H4 (cell line): ENCODE data around the gene HOXC4. TPM values are rescaled to one million over a fixed set of nuclear protein-coding genes. Genes with fewer than 3 reads are reported as not detected.
A peak's percentile ranks its signal among the peaks of the same experiment; 100 is the strongest.

ENCODE experiments used
- DNase-seq: peaks from one replicate; pipeline ENCODE4 v3.0.0-alpha.2; 2015; ENCODE audit warnings: low spot score
- total RNA-seq: library from RNA; depleted of rRNA; stranded (reverse); fragments of >200 nt; shearing (Covaris generic); gene quantifications from 2 replicates; pipeline ENCODE4 v1.2.3, GENCODE V29; 2014

The HOXC4 gene
- total RNA-seq, 1 experiment from 2014 or later: 1.9 TPM

DNA sequence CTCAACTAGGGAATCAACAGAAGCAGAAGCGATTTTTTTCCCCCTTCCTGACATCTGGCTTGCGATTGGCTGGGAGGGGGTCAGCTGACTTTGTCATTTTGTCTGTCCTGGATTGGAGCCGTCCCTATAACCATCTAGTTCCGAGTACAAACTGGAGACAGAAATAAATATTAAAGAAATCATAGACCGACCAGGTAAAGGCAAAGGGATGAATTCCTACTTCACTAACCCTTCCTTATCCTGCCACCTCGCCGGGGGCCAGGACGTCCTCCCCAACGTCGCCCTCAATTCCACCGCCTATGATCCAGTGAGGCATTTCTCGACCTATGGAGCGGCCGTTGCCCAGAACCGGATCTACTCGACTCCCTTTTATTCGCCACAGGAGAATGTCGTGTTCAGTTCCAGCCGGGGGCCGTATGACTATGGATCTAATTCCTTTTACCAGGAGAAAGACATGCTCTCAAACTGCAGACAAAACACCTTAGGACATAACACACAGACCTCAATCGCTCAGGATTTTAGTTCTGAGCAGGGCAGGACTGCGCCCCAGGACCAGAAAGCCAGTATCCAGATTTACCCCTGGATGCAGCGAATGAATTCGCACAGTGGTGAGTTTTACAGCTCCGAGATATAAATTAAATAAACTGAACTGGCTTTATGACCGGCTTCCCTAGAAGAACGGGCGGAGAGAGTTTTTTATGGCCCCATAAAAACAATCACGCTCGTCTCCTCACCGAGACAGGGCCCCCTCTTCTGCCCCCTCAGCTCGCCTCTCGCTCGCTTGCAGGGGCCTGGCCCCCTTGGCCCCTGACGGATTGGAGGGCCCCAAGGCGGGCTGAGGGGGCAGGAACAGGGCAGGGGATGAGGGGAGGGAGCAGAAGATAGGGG lies 25.1 kb upstream of the HOXC4 start, which contains the start of gene HOXC6:
Gene HOXC6, plus strand, starts transcription at position 127 of the 888 bp plus-strand sequence. Its CDS starts 82 bp downstream, at position 209.
- DNase-seq: no peak

DNA sequence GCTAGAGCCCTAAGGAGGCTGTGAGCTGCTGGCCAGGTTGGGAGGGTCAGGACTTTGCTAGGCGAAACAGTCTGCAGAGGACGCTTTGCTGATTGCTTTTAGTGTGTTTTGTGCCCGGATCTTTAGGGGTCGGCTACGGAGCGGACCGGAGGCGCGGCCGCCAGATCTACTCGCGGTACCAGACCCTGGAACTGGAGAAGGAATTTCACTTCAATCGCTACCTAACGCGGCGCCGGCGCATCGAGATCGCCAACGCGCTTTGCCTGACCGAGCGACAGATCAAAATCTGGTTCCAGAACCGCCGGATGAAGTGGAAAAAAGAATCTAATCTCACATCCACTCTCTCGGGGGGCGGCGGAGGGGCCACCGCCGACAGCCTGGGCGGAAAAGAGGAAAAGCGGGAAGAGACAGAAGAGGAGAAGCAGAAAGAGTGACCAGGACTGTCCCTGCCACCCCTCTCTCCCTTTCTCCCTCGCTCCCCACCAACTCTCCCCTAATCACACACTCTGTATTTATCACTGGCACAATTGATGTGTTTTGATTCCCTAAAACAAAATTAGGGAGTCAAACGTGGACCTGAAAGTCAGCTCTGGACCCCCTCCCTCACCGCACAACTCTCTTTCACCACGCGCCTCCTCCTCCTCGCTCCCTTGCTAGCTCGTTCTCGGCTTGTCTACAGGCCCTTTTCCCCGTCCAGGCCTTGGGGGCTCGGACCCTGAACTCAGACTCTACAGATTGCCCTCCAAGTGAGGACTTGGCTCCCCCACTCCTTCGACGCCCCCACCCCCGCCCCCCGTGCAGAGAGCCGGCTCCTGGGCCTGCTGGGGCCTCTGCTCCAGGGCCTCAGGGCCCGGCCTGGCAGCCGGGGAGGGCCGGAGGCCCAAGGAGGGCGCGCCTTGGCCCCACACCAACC lies 23.9 kb upstream of the HOXC4 start:
- no peak for DNase-seq

DNA sequence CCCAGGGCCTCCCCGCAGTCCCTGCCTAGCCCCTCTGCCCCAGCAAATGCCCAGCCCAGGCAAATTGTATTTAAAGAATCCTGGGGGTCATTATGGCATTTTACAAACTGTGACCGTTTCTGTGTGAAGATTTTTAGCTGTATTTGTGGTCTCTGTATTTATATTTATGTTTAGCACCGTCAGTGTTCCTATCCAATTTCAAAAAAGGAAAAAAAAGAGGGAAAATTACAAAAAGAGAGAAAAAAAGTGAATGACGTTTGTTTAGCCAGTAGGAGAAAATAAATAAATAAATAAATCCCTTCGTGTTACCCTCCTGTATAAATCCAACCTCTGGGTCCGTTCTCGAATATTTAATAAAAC lies 23.2 kb upstream of the HOXC4 start:
- DNase-seq: no peak

DNA sequence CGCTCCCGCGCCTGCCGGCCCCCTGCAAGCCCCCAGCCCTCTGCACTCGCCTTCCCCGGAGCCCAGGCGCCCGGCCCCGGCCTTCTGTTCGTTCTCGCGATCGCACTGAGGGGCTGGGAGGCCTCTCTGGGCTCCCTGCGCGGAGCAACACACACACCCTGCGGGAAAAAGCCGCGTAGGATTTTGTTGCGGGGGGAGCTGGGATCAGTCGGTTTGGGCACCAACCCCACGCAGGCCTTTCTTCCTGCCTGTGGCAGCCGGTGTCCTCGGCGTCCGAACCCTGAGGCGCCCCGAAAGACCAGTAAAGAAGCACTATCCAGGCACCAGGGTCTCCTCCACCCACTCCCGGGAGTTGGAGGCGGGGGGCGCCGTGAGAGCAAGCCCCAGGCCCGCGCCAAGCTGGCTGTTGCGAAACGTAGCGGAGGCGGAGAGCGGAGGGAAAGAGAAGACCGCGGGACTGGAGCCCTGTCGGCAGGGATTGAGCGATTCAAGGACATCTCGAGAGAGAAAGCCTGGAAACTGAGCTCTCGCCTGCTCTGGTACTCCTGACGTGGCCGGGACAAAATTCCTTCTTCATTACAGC lies 22.7 kb upstream of the HOXC4 start:
- no peak for DNase-seq

DNA sequence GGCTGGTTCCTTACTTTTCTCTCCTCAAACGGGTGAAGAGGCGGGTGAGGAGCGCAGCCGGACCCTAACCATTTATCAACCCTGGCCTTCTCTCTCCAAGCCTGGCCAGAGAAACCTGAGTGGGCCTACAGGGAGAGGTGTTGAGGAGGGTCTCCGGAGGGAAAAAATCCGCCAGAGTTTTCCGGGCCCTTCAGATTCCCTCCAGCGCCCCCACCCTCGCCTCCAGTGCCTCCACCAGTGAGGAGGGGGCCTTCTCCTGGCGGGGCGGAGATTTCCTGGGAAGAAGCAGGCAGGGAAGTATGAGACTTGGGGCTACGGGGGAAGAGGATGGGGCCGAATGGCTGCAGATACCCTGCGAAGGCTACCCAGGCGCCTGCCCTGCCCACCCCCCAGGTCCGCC lies 22.2 kb upstream of the HOXC4 start:
- no peak for DNase-seq

DNA sequence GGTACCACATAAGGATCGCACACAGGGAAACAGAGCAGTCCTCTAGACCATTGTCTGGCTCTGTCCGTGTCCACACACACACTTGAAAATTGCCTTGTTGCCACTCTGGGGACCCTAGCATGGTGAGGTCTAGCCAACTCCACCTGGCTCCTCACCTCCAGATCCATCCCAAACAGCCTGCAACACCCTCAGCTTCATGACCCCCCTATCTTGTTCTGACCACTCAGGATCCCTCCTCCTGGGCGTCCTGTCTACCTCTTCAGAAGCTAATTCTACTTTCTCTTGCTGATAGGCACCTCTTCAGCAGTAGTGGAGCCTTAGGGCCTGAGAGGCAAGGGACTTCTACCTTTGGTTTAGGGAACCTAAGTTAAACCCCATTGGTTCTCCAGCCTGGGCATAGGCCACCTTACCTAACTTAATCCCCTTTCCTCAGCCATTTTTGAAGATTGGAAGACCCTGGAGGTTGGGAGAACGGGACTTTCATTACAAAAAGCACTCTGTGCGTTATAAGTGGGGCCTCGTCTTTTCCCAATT lies 21.5 kb upstream of the HOXC4 start:
- DNase-seq: no peak

DNA sequence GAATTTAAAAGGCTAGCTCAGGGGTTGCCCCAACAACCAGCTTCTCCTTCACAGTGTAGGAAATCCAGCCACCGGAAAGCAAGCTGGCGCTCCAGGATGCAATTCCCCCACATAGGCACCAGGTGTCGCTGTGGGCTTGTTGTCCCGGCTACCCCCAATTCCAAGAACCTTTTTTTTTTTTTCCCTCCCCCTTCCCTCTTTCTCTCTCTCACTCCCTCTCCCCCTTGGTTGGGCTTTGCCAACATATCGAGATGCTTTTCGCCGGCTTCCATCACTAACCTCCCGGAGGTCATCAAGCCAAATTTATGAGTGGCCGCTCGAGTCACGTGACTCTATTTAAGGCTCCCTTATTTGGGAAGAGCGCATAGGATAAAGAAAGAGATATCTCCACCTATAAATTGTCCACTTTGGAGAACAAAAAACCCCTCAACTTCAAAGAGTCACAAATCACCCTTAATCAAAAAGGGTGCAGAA lies 21.0 kb upstream of the HOXC4 start, which contains the start of gene HOXC5:
Gene HOXC5, plus strand, starts transcription at position 424 of the 474 bp plus-strand sequence. CDS start 73 bp downstream, outside the sequence.
- no peak for DNase-seq

DNA sequence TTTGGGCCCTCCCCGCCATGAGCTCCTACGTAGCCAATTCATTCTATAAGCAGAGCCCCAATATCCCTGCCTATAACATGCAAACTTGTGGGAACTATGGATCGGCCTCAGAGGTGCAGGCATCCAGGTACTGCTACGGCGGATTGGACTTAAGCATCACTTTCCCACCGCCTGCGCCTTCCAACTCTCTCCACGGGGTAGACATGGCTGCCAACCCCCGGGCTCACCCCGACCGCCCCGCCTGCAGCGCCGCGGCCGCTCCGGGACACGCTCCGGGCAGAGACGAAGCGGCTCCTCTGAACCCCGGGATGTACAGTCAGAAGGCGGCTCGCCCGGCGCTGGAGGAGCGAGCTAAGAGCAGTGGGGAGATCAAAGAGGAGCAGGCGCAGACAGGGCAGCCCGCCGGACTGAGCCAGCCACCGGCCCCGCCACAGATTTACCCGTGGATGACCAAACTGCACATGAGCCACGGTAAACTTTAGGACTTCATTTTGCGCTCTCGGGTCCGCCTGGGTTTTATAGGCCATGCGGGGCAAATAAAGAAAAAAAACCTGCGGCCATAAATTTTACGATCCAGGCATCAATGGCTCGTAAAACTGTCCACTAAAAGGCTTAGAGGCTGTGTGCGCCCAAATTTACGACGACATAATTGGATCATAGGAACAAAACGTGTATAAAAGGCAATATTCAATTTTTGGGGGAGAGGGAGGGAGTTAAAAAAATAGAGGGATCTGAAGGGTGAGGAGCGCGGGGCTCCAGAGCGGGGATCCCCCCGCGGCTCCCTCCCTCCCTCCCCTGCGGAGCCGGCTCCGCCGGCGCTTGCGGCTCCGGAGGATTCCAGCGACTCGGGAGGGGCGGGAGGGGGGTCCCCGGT lies 20.3 kb upstream of the HOXC4 start:
- DNase-seq: no peak

DNA sequence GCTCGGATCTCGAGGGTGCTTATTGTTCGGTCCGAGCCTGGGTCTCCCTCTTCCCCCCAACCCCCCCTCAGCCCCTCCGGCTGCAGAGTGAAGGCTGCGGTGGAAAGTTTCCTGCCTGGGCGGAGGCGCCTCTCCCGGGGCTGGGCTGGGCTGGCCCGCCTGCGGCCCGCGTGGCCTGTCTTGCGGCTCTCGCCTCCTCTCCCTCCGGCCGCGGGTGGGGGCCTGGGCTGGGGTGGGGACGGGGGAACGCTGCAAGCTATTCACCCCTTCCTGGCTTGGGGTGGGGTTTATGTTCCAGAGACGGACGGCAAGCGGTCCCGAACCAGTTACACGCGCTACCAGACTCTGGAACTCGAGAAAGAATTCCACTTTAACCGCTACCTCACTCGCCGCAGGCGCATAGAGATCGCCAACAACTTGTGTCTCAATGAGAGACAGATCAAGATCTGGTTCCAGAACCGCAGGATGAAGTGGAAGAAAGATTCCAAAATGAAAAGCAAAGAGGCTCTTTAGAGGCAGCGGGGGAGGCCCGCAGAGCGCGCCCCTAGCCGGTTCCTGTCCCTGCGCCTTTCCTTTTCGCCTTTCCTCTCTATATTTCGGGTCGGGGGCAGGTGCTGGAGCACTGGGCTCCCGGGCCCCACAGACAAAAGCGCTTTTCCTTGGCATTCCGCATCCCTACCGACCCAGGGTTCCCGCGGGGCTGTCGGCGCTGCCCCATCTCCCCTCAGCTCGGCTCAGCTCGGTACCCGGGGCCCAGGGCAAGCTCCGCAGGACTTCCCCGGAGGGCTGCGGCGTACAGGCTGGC lies 19.5 kb upstream of the HOXC4 start:
- no peak for DNase-seq

DNA sequence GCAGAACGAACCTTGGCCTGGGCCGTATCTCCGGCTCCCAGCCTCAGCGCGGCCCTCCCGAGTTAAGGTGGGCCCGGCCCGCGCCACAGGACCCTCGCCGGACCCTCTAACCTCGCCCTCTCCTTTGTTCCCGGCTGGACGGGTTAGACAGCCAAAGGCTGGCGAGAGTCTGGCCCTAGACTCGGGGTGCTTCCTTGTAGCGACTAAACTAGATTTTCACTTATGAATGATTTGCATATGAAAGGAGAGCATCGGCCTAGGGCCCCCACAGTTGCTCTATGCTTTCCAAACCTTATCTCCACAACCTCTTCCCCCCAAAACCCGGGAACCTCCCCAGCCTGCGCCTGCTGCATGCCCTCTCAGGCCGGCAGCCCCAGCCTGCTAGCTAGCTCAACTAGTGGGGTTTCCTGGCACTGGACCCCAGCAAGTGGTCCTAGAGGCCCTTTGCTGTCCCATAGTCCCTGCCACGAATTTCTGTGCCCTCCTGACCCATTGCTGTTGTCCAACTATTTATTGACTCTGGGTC lies 18.8 kb upstream of the HOXC4 start:
- no peak for DNase-seq

DNA sequence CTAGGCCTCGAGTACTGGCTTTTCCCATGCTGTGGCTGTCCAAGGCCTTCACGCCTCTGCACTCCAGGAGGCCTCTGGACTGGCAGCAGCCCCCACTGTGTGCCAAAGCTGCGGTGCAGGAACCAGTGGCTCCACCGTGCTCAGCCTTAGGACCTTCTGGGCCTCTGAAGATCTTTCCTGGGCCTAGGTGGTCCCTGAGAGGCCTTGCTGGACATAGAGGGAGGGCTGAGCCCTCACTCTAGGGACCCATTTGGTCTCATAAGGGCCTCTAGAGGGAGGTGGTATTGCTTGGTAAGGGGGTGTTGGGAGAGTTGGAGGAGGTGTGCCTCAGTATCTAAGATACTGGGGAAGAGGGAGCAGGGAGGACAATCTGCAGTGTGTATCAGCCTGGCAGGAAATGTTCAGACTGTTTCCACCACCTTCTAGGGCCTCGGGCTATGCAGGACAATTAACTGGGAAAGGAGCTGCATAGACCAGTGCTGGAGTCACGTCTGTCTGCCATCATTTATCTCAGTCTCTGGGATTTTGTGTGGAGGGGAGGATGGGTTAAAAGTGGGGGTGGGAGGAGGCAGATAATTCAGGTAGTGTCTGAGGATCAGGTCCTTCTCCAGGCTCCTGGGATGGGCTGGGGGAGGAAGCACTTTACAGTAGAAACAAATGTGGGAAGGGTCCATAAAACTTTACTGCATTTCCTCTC lies 17.9 kb upstream of the HOXC4 start:
- DNase-seq: no peak

DNA sequence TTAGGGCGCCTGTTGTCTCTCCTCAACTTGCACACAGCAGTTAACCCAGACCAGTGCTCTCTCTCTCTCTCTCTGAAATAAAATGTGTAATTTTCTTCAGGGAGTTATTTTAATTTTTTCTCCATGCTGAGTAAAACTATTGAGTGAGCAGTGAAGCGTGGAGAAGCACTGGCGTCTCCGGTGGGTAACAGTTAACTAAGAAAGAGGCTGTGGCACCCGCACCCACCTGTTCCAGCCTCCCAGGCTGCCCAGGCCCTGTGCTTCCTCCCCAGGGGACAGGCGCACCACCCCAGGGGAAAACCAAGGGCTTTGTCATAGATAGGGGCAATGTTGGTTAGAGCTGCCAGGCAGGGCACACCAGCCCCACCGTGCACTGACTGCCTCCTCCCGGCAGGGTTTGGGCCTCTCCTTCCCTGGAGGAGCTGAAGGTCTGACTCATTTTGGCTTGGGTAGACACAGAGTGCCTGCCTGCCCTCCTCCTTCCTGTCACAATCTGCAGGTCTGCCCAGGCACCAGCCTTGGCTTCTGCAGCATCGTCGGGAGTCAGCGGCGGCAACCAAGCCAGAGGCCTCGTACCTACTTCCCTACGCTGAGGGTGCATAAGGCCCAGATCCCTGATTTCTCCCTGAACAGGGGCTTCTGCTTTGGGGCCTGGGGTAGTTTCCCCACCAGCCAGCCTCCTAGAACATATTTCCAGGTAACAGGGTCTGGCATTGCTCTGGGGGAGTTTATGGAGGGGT lies 16.8 kb upstream of the HOXC4 start:
- DNase-seq: peak; percentile 45

DNA sequence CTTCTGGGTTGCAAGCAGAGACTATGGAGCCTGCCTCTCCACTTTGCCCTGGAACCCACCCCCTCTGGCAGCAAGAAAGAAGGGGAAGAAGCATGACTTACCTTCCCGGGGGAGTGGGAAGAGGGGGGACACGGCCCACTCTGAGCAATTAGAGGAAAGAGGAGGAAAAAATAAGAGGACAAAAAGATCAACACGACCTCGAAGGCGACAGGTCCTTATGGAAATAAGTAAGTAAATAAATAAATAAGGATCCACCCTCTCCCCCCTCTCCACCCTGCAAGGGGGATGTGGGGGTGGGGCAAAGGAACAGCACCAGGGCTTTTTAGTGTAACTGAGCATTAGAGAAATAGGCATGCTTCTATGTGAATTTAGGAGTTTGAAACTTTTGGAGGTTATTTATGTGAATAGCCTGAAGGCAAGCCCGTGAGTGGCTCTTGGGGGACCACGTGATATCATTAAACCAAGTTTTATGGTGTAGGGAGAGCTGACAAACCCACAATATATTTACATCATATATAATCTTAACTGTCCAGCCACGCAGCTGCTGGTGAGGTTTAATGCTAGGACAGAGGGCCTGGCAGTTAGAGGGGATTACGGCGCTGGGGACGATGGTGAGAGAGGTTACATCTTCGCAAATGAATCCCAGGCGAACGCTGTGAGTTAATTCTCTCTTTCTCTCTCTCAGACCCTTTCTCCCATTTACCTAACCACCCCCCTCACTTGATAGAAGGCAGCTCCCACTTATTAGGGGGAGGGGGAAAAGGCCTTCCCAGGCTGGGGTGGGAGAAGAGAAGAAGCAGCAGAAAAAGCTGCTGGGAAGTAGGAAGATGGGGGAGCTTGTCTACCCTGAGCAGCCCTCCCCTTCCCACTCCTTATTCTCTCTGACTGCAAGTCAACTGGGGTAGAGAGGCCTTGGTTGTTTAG lies 16.0 kb upstream of the HOXC4 start:
- no peak for DNase-seq

DNA sequence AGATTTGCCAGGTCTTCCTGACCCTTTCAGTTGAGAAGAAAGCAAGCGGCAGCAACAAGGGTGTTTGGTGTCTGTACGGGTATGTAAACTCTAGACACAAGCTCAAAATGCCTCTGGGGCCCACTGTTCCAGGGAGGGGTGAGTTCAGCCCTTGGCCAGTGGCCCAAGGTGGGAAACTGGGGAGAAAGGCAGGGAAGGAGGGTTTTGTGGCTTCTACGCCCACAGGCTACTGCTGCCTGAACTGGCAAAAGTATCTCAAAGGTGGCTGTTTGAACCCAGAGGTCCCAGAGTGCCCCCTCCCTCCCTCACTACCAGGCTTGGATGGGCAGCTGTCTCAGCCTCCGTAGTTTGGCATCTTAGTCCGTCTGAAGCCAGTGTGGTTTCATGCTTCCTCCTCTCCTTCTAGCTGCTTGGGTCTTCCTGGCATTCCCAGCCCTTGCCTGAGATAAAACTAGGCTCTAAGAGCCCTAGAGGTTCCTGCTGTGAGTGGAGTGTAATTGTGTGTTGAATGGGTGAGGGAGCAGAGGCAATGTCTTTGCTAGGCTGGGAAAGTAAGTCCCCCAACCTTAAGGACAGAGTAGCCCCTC lies 15.3 kb upstream of the HOXC4 start:
- no peak for DNase-seq

DNA sequence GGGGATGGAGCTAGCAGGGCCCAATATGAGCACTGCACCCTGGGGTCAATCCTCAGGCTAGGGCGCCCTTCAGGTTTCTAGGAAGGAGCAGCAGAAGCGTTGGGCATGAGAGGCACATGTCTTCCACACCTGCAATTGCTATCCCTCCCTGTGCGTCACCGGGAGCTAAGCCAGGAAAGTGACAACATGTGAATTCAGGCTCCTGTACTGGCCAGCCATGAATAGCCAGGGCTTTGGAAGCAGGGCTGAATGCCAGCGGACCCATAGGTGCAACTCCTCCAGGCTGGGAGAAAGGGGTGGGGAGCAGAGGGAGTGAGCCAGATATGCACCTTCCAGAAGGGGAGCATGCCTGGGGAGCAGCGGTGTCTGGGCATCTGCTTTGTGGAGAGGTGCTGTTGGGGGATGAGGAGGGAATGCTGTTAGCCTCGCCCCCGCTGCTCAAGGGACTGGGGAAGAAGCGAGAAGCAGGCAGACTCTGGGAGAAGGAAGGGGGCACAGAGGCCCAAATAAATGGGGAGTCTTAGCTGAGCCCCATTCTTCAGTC lies 14.7 kb upstream of the HOXC4 start:
- no peak for DNase-seq

DNA sequence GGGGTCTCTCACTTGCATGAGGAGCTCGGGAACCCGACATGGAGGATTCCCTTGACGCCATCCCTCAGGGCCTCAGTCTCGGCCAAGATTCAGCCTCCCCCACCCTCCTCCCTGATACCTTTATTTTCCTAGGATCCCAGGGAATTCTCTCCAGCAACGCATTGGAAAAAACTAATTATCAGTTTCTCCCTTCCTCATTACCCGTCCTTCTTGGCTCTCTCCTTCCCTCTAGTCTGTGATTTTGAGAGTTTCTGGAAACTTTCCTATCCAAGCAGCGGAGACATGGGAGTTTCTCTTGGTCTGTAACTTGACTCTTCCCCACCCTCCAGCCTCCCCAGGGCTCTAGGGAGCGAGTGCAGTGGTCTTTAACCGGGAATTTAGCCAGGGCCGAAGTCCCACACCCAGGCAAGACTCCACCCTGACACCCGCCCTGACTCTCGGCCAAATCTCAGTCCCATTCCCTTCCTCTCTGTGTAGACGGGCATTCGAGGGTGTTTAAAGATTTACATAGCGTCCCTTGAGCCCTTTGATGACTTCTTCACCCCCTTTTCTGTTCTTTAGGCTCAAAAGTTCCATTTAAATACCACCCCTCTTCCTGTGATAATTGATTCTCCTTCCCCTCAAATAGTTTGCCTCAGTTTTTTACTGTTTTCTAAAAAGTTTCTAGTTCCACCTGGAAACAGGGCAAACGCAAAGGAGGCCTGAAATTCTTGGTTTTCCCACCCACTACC lies 14.1 kb upstream of the HOXC4 start:
- no peak for DNase-seq
